NT2/D1 (cell line): Measurements from ENCODE around the gene TTBK2.

Experiments used
- DNase-seq: peaks from one replicate; pipeline ENCODE4 v3.0.0-alpha.2; 2011; ENCODE audit warnings: low read depth, low spot score
- H3K27me3 ChIP-seq: 2 replicates; pipeline ENCODE4 v1.6.0; 2011; ENCODE audit warnings: mild to moderate bottlenecking; ENCODE audit not compliant: insufficient read length, insufficient read depth
- H3K36me3 ChIP-seq: 2 replicates; pipeline ENCODE4 v1.6.1; 2011; ENCODE audit warnings: mild to moderate bottlenecking, low read length, mixed read lengths; ENCODE audit not compliant: insufficient read depth, insufficient read length
- H3K4me1 ChIP-seq: 2 replicates; pipeline ENCODE4 v1.5.1; 2011; ENCODE audit not compliant: insufficient read depth, insufficient read length
- H3K4me3 ChIP-seq: 2 replicates; pipeline ENCODE4 v1.5.1; 2011; ENCODE audit warnings: low read depth; ENCODE audit not compliant: insufficient read length
- H3K9ac ChIP-seq: 2 replicates; pipeline ENCODE4 v1.6.0; 2011; ENCODE audit warnings: low read depth; ENCODE audit not compliant: insufficient read length
- H3K9me3 ChIP-seq: 2 replicates; pipeline ENCODE4 v1.5.1; 2011; ENCODE audit warnings: mild to moderate bottlenecking, low read length; ENCODE audit not compliant: insufficient read depth
- SUZ12 ChIP-seq: IDR thresholded peaks from 2 replicates; pipeline ENCODE4 v1.6.1; 2011; ENCODE audit not compliant: insufficient read length, insufficient read depth; ENCODE audit errors: extremely low read depth
- YY1 ChIP-seq: IDR thresholded peaks from 2 replicates; pipeline ENCODE4 v1.6.1; 2011; ENCODE audit not compliant: insufficient read length, insufficient read depth
- ZNF274 ChIP-seq: IDR thresholded peaks from 2 replicates; pipeline ENCODE4 v1.6.1; 2011; ENCODE audit warnings: mild to moderate bottlenecking, low read depth, low read length

TTBK2 gene

DNA sequence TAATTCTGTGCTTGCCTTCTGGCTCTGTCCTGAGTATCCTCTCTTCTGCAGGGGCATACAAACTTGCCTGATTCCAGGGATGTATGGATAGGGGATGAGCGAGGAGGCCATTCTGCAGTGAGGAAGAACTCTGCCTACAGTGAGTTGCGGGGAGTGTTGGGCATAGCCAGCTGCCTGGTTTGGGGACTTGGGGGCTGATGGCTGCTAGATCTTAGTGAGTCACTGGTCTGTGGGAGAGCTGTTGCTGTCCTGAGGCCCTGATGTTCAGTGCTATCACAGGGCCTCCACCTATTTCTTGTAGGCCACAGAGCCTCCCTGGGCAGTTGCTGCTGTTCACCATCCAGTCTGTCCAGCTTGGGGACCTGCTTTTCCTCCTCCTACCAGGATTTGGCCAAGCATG is 204.0 kb downstream of the TTBK2 start:
- Histone ChIP-seq H3K4me1 (no peaks in the 10 kb centered on the region), H3K9me3 (no peaks in the 10 kb centered on the region), H3K4me3 (no peak overlapping the region), H3K27me3 (no peaks in the 10 kb centered on the region), H3K9ac (no peak overlapping the region), H3K36me3 (peaks cover 21% of the 10 kb centered on the region)
- no peak for DNase-seq
- TF ChIP-seq SUZ12 (no peak), YY1 (no peak), ZNF274 (no peak)

DNA sequence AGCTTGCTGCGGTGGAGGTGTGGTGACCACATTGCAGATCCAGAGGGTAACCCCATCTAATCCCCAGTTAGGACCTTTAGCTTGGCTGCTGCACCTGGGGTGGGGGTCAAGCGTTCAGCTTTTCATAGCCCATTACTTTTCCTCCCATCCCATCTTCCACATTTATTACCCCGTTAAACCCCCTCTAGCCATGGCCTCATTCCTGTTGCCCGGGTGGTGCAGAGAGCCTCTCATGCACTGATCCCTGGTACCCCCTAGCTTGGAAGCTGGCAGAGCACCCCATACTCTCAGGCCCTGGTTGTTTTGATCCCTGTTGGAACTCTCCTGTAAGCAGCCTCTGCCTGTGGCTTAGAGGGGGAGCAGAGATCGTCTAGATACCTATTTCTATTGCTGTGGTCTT is 204.5 kb downstream of the TTBK2 start:
- Histone ChIP-seq H3K9me3 (no peaks in the 10 kb centered on the region), H3K27me3 (no peaks in the 10 kb centered on the region), H3K4me3 (no peak overlapping the region), H3K4me1 (no peaks in the 10 kb centered on the region), H3K9ac (no peak overlapping the region), H3K36me3 (peaks cover 20% of the 10 kb centered on the region)
- no peak for DNase-seq
- TF ChIP-seq ZNF274 (no peak), SUZ12 (no peak), YY1 (no peak)

DNA sequence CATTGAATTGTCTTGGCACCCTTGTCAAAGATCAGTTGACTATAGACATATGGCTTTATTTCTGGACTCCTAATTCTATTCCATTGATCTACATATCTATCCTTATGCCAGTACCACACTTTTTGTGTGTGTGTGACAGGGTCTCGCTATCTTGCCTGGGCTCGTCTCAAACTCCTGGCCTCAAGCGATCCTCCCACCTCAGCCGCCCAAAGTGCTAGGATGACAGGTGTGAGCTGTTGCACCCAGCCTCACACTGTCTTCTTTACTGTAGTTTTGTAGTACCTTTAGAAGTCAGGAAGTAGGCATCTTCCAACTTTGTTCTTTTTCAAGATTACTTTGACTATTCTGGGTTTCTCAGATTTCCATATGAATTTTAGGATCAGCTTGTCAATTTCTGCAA is 208.0 kb downstream of the TTBK2 start:
- Histone ChIP-seq H3K4me1 (no peaks in the 10 kb centered on the region), H3K9me3 (no peaks in the 10 kb centered on the region), H3K9ac (no peak overlapping the region), H3K27me3 (no peaks in the 10 kb centered on the region), H3K36me3 (no peaks in the 10 kb centered on the region), H3K4me3 (no peak overlapping the region)
- TF ChIP-seq YY1 (no peak), SUZ12 (no peak), ZNF274 (no peak)
- no peak for DNase-seq

DNA sequence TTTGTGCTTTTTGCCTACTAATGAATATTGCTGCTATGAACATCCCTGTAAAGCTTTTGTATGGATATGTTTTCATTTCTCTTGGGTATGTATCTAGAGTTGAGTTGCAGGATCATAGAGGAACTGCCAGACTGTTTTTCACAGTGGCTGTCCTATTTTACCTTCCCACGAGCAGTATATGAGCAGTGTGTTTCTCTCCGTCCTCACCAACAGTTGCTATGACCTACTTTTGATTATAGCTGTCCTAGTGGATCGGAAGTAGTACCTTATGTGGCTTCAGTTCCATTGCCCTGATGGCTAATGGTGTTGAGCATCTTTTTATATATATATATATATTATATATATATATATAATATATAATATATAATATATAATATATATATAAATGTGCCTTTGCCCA is 208.8 kb downstream of the TTBK2 start:
- no peaks in the 10 kb centered on the region for H3K4me1 ChIP-seq
- DNase-seq: no peak
- H3K4me3 ChIP-seq: no peak overlapping the region
- H3K27me3 ChIP-seq: no peaks in the 10 kb centered on the region
- TF ChIP-seq YY1 (no peak), SUZ12 (no peak), ZNF274 (no peak)
- H3K9ac ChIP-seq: no peak overlapping the region
- no peaks in the 10 kb centered on the region for H3K36me3 ChIP-seq
- H3K9me3 ChIP-seq: no peaks in the 10 kb centered on the region

DNA sequence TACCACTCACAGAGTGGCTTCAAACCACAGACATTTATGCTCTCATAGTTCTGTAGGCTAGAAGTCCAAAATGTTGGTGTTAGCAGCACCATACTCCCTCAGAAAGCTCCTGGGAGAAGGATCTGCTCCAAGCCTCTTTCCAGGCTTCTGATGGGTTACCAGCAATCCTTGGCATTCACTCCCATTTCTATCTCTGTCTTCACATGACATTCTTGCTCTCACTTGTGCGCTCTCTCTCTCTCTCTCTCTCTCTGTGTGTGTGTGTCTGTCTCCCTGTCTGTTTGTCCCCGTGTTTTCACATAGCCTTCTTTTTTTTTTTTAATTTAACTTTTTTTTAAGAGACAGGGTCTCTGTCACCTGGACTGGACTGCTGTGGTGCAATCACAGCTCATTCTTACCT is 209.9 kb downstream of the TTBK2 start:
- H3K4me1 ChIP-seq: no peaks in the 10 kb centered on the region
- no peak overlapping the region for H3K4me3 ChIP-seq
- no peak for DNase-seq
- no peaks in the 10 kb centered on the region for H3K27me3 ChIP-seq
- no peaks in the 10 kb centered on the region for H3K9me3 ChIP-seq
- no peak overlapping the region for H3K9ac ChIP-seq
- TF ChIP-seq SUZ12 (no peak), ZNF274 (no peak), YY1 (no peak)
- H3K36me3 ChIP-seq: no peaks in the 10 kb centered on the region

DNA sequence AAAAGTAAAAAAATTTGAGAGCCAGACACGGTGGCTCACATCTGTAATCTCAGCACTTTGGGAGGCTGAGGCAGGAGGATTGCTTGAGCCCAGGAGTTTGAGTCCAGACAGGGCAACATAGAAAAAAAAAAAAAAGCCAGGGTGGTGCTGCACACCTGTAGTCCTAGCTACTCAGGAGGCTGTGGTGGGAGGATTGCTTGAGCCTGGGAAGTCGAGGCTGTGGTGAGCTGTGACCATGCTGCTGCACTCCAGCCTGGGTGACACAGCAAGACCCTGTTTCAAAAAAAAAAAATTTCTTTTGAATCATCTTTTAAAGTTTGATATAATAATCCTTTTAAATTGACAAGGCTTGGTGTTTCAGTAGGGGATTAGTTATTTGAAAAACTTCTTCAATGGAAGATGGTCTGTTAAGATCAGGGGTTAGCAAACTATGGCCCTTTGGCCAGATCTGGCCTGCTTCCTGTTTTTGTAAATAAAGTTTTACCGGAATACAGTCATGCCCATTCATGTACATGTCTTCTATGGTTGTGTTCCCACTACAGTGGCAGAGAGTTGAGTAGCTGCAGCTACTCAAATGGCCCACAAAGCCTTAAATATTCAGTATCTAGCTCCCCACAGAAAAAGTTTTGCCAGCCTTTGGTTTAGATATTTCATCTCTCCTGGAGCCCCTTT is 212.6 kb downstream of the TTBK2 start:
- no peak for DNase-seq
- Histone ChIP-seq H3K4me1 (no peaks in the 10 kb centered on the region), H3K4me3 (no peak overlapping the region), H3K27me3 (no peaks in the 10 kb centered on the region), H3K9ac (no peak overlapping the region), H3K36me3 (no peaks in the 10 kb centered on the region), H3K9me3 (no peaks in the 10 kb centered on the region)
- TF ChIP-seq ZNF274 (no peak), SUZ12 (no peak), YY1 (no peak)

DNA sequence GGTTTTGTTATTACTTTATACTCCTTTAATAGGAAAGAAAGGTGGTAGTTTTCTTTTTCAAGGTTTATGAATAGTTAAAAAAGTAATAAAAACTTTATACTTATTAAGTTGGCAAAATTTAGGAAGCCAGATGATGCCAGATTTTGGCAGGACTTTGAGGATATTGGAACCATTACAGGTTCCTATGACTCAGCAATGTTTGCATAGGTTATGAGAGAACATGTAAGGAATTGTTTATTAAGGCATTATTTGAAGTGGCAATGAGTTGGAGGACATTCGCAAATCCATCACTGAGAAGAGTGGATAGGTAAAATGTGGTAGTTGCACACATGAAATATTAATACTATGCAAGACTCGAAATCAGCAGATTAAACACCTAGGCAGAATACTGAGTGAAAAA is 213.5 kb downstream of the TTBK2 start:
- no peak overlapping the region for H3K4me3 ChIP-seq
- no peaks in the 10 kb centered on the region for H3K9me3 ChIP-seq
- no peak for DNase-seq
- H3K9ac ChIP-seq: no peak overlapping the region
- no peaks in the 10 kb centered on the region for H3K27me3 ChIP-seq
- TF ChIP-seq SUZ12 (no peak), ZNF274 (no peak), YY1 (no peak)
- no peaks in the 10 kb centered on the region for H3K4me1 ChIP-seq
- no peaks in the 10 kb centered on the region for H3K36me3 ChIP-seq
